WI38 (cell line): ENCODE data around the gene ERCC6L.

Experiments used
- H3K4me3 ChIP-seq: 2 replicates; pipeline ENCODE4 v1.5.1; 2011; ENCODE audit warnings: low read depth, mild to moderate bottlenecking, control low read depth, low read length
- TF ChIP-seq, protein P1 (sequence below): IDR thresholded peaks from 2 replicates; pipeline ENCODE4 v1.5.1; 2012; ENCODE audit warnings: low read depth, mild to moderate bottlenecking, control low read depth, low read length

ERCC6L gene

DNA sequence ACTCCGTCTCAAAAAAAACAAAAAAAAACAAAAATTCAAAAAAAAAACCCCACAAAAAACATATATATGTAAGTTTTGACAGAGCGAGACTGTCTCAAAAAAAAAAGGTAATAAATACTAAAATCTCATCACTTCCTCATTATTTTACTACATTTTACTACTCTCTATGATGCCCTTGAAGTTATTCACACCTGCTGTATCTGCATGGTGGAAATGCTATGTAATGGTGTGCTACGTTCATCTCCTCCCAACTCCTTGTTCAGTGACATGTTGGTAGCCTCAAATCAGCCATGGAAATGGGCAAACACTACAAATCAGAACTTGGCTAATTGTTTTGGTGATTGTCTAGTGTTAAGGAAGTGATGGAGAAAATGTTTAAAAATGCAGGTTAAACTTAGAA lies 26.4 kb upstream of the ERCC6L start:
- TF ChIP-seq, protein P1, sequence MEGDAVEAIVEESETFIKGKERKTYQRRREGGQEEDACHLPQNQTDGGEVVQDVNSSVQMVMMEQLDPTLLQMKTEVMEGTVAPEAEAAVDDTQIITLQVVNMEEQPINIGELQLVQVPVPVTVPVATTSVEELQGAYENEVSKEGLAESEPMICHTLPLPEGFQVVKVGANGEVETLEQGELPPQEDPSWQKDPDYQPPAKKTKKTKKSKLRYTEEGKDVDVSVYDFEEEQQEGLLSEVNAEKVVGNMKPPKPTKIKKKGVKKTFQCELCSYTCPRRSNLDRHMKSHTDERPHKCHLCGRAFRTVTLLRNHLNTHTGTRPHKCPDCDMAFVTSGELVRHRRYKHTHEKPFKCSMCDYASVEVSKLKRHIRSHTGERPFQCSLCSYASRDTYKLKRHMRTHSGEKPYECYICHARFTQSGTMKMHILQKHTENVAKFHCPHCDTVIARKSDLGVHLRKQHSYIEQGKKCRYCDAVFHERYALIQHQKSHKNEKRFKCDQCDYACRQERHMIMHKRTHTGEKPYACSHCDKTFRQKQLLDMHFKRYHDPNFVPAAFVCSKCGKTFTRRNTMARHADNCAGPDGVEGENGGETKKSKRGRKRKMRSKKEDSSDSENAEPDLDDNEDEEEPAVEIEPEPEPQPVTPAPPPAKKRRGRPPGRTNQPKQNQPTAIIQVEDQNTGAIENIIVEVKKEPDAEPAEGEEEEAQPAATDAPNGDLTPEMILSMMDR, result no peak

DNA sequence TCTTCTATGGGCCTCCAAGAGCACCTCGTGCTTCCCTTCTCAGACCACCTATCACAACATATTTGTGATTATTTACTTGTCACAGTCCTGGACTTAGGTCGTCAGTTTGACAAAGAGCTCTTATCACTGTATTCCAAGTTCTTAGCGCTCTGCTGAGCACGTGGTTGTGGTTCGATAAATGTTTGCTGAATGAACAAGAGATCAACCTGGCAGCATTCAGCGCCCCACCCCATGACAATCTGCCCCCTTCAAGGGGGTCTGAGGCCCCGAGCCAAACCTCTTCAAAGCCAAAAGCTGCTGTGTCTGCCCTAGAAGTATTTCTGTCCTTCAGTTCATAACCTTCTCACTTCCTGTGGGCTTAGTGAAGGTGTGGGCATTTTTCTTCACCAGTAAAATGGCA lies 23.2 kb upstream of the ERCC6L start:
- H3K4me3 ChIP-seq, result no peak overlapping the region
- TF ChIP-seq, protein P1, result no peak

More for the DNA sequence above, 26.4 kb upstream of the ERCC6L start:
- no peak overlapping the region for H3K4me3 ChIP-seq

DNA sequence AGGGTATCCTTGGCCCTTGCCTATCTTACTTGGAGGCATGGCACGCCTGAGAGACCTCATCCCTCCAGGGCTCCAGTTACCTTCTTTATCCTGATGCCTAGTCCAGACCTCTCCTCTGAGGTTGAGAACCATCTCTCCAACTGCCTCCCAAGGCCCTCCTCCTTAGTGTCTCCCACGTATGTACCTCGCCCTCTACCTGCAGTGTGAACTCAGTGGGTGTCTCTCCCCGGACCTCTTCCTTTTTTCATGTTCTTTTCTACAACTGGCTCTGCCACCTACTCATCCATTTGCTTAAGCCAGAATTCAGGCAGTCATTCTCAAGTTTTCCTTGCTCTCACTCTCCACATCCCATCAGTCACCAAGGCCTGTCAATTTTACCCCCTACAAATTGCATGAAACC lies 21.6 kb upstream of the ERCC6L start:
- TF ChIP-seq, protein P1, result no peak
- no peak overlapping the region for H3K4me3 ChIP-seq

DNA sequence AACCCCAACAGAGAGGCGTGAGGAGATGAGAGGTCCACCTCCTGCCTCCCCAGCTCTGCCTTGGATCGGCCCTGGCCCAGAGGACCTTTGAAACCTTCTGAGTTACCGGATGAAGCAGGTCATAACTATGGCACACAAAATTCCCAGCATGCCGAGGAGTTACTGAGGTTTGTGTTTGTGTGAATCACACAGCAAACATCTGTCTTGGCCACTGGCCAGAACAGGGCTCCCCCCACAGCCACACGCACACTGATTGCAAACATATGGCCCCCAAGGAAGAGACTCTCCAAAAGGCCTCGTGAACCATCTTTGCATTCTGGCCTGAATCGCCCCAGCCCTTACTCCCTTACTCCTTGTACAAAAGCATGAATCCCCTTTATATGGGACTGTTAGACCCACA lies 19.3 kb upstream of the ERCC6L start:
- TF ChIP-seq, protein P1, result no peak
- H3K4me3 ChIP-seq, result no peak overlapping the region

DNA sequence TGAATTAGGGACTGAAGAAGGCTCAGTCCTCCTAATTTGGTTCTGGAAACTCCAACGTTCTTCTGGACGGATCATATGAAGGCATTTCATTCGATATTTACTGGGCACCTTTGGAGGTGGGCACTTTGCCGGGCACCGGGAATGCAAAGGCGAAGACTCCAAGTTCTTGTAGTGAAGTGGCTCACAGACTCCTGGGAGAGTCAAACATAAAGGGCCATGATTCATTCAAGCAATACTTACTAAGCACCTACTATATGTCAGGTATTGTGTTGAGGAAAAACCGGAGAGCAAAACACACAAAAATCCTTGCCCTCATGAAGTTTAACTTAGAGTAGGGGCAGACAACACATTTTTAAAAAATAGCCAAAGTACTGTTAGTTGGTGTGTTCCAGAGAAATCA lies 17.0 kb upstream of the ERCC6L start:
- H3K4me3 ChIP-seq, result no peak overlapping the region
- TF ChIP-seq, protein P1, result no peak

DNA sequence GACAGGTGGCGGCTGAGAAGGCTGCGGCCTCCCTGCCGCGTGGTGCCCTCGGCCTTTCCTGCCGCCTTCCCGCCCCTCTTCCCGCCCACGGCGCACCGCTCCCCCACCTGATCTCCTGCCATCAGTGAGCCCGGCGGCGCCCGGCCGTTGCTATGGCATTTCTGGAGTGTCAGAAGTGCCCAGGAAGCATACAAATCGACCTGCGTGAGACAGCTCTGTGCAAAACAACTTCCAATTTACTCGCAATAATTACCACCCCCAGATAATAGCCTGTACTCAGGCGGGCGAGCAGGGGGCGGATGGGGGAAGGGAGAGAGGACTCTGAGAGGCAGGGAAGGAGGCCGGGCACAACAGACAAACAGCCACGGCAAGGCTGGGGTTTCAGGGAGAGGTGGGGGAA lies 16.6 kb upstream of the ERCC6L start:
- H3K4me3 ChIP-seq, result no peak overlapping the region
- TF ChIP-seq, protein P1, result no peak

DNA sequence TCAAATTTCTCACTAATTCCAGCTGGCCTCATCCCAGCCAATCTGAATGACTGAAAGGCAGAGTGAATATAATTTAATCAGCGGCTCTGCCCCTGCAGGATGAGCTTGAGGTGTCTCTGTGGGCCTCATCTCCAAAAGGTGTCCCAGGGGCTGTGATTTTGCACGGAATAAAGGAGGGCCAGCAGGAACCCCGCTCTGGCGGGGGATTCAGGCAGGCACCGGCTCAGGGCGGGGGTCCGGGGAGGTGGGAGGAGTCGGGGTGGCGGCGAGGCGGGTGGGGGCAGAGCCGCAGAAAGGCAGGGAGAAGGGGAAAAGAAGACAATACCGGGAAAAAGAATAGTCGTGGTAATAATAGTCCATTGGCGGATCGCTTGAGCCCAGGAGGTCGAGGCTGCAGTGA lies 16.0 kb upstream of the ERCC6L start:
- TF ChIP-seq, protein P1, result no peak
- H3K4me3 ChIP-seq, result no peak overlapping the region
